H1 (cell line): ENCODE results near the gene PCGF6. TPM values are rescaled to one million over a fixed set of nuclear protein-coding genes. Genes with fewer than 3 reads are reported as not detected.

Experiments
- CTCF ChIA-PET: fragments of 300-600 bp; sonication (Branson Sonifier 250); formaldehyde crosslinking; loops from one replicate; lab custom pipeline; 2021; ENCODE audit not compliant: partially characterized antibody; lab: Charles Lee
- POLR2A ChIA-PET: fragments of 300-600 bp; sonication (Branson Sonifier 250); formaldehyde crosslinking; loops from one replicate; lab custom pipeline; 2021; ENCODE audit warnings: inconsistent platforms; ENCODE audit not compliant: partially characterized antibody; lab: Charles Lee
- DNase-seq, 2 experiments: peaks; one replicate each; pipeline versions ENCODE4 v3.0.0 to v3.0.0-alpha.2; 2010 to 2022; ENCODE audit warnings: low spot score in 2 of 2, low read depth in 1 of 2, mixed read lengths in 1 of 2
- FAIRE-seq: peaks from 2 replicates; lab custom pipeline; 2011; peaks lifted over from hg19 to GRCh38; lab: Jason Lieb, UNC
- H2AFZ ChIP-seq: 2 replicates; pipeline ENCODE4 v1.8.1; 2012; ENCODE audit warnings: low read length, inconsistent platforms
- H2AK5ac ChIP-seq: 2 replicates; pipeline ENCODE4 v1.6.1; 2013; ENCODE audit warnings: low read depth, low read length
- H2BK120ac ChIP-seq: replicated peaks from 2 replicates; pipeline ENCODE3; 2013; ENCODE audit warnings: low read depth, low read length, inconsistent platforms
- H2BK12ac ChIP-seq: 2 replicates; pipeline ENCODE4 v1.6.1; 2013; ENCODE audit warnings: low read depth, low read length
- H2BK15ac ChIP-seq: 2 replicates; pipeline ENCODE4 v1.6.1; 2013; ENCODE audit warnings: low read length
- H2BK20ac ChIP-seq: 2 replicates; pipeline ENCODE4 v1.6.1; 2013; ENCODE audit warnings: low read length
- H2BK5ac ChIP-seq: 2 replicates; pipeline ENCODE4 v1.6.1; 2013; ENCODE audit warnings: low read depth, low read length
- H3K14ac ChIP-seq: 2 replicates; pipeline ENCODE4 v1.6.1; 2013; ENCODE audit warnings: inconsistent platforms; ENCODE audit not compliant: insufficient read length
- H3K18ac ChIP-seq: 2 replicates; pipeline ENCODE4 v1.6.1; 2013; ENCODE audit warnings: low read length; ENCODE audit errors: extremely low read depth
- H3K23ac ChIP-seq: 2 replicates; pipeline ENCODE4 v1.6.1; 2013; ENCODE audit warnings: inconsistent platforms; ENCODE audit not compliant: insufficient read length
- H3K23me2 ChIP-seq: 2 replicates; pipeline ENCODE4 v1.6.1; 2013; ENCODE audit warnings: low read depth, low read length
- H3K27ac ChIP-seq: 2 replicates; pipeline ENCODE4 v1.6.1; 2011; ENCODE audit warnings: low read depth, low read length, inconsistent platforms
- H3K27me3 ChIP-seq, 4 experiments: replicated peaks in 1 of 4; 1 replicate in 1 of 4; 2 replicates in 3 of 4; pipeline versions ENCODE4 v1.6.1 to v1.8.1; 2011 to 2013; ENCODE audit warnings: low read length in 3 of 4, mild to moderate bottlenecking in 3 of 4, inconsistent platforms in 2 of 4, mixed read lengths in 2 of 4, moderate library complexity in 1 of 4; ENCODE audit not compliant: control insufficient read depth in 3 of 4, insufficient read depth in 3 of 4; ENCODE audit errors: extremely low read depth in 1 of 4
- H3K36me3 ChIP-seq, 4 experiments: 2 replicates each; pipeline versions ENCODE4 v1.6.1 to v1.8.1; 2011 to 2013; ENCODE audit warnings: mild to moderate bottlenecking in 4 of 4, low read length in 3 of 4, moderate library complexity in 2 of 4, control low read depth in 1 of 4, inconsistent platforms in 1 of 4; ENCODE audit not compliant: insufficient read depth in 4 of 4, control insufficient read depth in 2 of 4
- H3K4ac ChIP-seq: replicated peaks from 2 replicates; pipeline ENCODE3; 2013; ENCODE audit warnings: low read length, low read depth, mixed read lengths, inconsistent platforms; ENCODE audit not compliant: insufficient read length
- H3K4me1 ChIP-seq, 4 experiments: replicated peaks in 1 of 4; 1 replicate in 1 of 4; 2 replicates in 3 of 4; pipeline versions ENCODE4 v1.6.1 to v1.8.1; 2011 to 2013; ENCODE audit warnings: low read length in 3 of 4, inconsistent platforms in 2 of 4, mixed read lengths in 1 of 4; ENCODE audit not compliant: insufficient read depth in 4 of 4, control insufficient read depth in 3 of 4
- H3K4me2 ChIP-seq, 2 experiments: 2 replicates each; pipeline versions ENCODE4 v1.6.1 to v1.8.1; 2011 to 2013; ENCODE audit warnings: low read depth in 2 of 2, low read length in 2 of 2, control low read depth in 1 of 2, inconsistent platforms in 1 of 2, mild to moderate bottlenecking in 1 of 2; ENCODE audit not compliant: insufficient read depth in 1 of 2
- H3K4me3 ChIP-seq, 4 experiments: fragments of 200-600, 300-600 bp in 1 of 4; sonication (generic), shearing (Covaris generic), sonication (Bioruptor Twin) in 1 of 4; 2 replicates each; pipeline versions ENCODE4 v1.5.1 to v1.8.1; 2011 to 2016; ENCODE audit warnings: low read length in 4 of 4, low read depth in 3 of 4, control low read depth in 2 of 4, inconsistent platforms in 2 of 4, mild to moderate bottlenecking in 2 of 4, mixed read lengths in 1 of 4, moderate library complexity in 1 of 4; ENCODE audit not compliant: insufficient read depth in 2 of 4; ENCODE audit errors: extremely low read depth in 1 of 4
- H3K56ac ChIP-seq: replicated peaks from 2 replicates; pipeline ENCODE3; 2013; ENCODE audit warnings: low read depth, mild to moderate bottlenecking, mixed read lengths, low read length, inconsistent platforms; ENCODE audit not compliant: insufficient read length
- H3K79me1 ChIP-seq: 2 replicates; pipeline ENCODE4 v1.6.1; 2013; ENCODE audit warnings: low read depth, low read length, control low read depth
- H3K79me2 ChIP-seq, 2 experiments: 2 replicates each; pipeline versions ENCODE4 v1.6.1 to v1.8.1; 2012 to 2013; ENCODE audit warnings: low read length in 2 of 2, mild to moderate bottlenecking in 2 of 2, inconsistent platforms in 1 of 2; ENCODE audit not compliant: insufficient read depth in 2 of 2, control insufficient read depth in 1 of 2
- H3K9ac ChIP-seq, 4 experiments: replicated peaks in 1 of 4; 1 replicate in 1 of 4; 2 replicates in 3 of 4; pipeline versions ENCODE4 v1.6.1 to v1.8.1; 2011 to 2013; ENCODE audit warnings: low read depth in 3 of 4, low read length in 3 of 4, control low read depth in 2 of 4, mild to moderate bottlenecking in 2 of 4, moderate library complexity in 2 of 4, inconsistent platforms in 1 of 4; ENCODE audit errors: extremely low read depth in 1 of 4
- H3K9me3 ChIP-seq, 2 experiments: 2 replicates each; pipeline versions ENCODE4 v1.6.1 to v1.8.1; 2012 to 2013; ENCODE audit warnings: mild to moderate bottlenecking in 2 of 2, moderate library complexity in 2 of 2, control low read depth in 1 of 2, inconsistent platforms in 1 of 2, low read depth in 1 of 2, low read length in 1 of 2, mixed read lengths in 1 of 2; ENCODE audit not compliant: insufficient read depth in 2 of 2
- H4K20me1 ChIP-seq, 2 experiments: replicated peaks in 1 of 2; 2 replicates each; pipeline versions ENCODE3 to v1.8.1; 2011 to 2013; ENCODE audit warnings: inconsistent platforms in 2 of 2, low read length in 2 of 2, mild to moderate bottlenecking in 1 of 2; ENCODE audit not compliant: insufficient read depth in 2 of 2, control insufficient read depth in 1 of 2
- H4K5ac ChIP-seq: 2 replicates; pipeline ENCODE4 v1.6.1; 2013; ENCODE audit warnings: low read length, low read depth, mixed read lengths, inconsistent platforms; ENCODE audit not compliant: insufficient read length
- H4K8ac ChIP-seq: 2 replicates; pipeline ENCODE4 v1.8.0; 2013; ENCODE audit warnings: mild to moderate bottlenecking, moderate library complexity, low read length, inconsistent platforms; ENCODE audit not compliant: insufficient read depth; ENCODE audit errors: extremely low read depth
- H4K91ac ChIP-seq: replicated peaks from 2 replicates; pipeline ENCODE3; 2013; ENCODE audit warnings: low read length, mixed read lengths, inconsistent platforms; ENCODE audit not compliant: insufficient read length
- CEBPB ChIP-seq: IDR thresholded peaks from 2 replicates; pipeline ENCODE4 v1.6.1; 2012; ENCODE audit warnings: low read depth, low read length
- CTCF ChIP-seq, 3 experiments: IDR thresholded peaks; 1 replicate in 2 of 3; 2 replicates in 1 of 3; pipeline versions ENCODE4 v1.5.1 to v1.6.1; 2011; ENCODE audit warnings: low read length in 3 of 3, mild to moderate bottlenecking in 3 of 3, inconsistent platforms in 2 of 3, low read depth in 1 of 3, moderate library complexity in 1 of 3; ENCODE audit not compliant: insufficient read depth in 1 of 3; ENCODE audit errors: control extremely low read depth in 1 of 3
- WGBS, 2 experiments: shearing (Covaris generic) in 1 of 2; methylation state at CpG; one replicate each; pipeline versions ENCODE4 v1.1.6 to v1.1.7; 2013 to 2015; ENCODE audit warnings: low lambda C conversion rate in 2 of 2, mixed read lengths in 2 of 2, inconsistent platforms in 1 of 2, low coverage in 1 of 2, missing lambda C conversion rate in 1 of 2; ENCODE audit not compliant: insufficient replicate concordance in 2 of 2, insufficient coverage in 1 of 2, insufficient read length in 1 of 2; ENCODE audit errors: extremely low coverage in 1 of 2, missing lambda C conversion rate in 1 of 2; 5-methylcytosine and 5-hydroxymethylcytosine counted together
- polyA plus RNA-seq, 7 experiments: library from polyadenylated mRNA; depleted of rRNA in 3 of 7; stranded (reverse) in 5 of 7; unstranded in 2 of 7; fragments of >200 nt in 5 of 7; fragments of 200-250 nt in 2 of 7; gene quantifications; 1 replicate in 5 of 7; 2 replicates in 1 of 7; 4 replicates in 1 of 7; pipeline versions ENCODE4 v1.2.1 to v1.2.3, GENCODE V29; 2011 to 2013; ENCODE audit warnings: missing spikeins in 2 of 7, mixed read lengths in 2 of 7
- total RNA-seq: library from RNA; stranded (reverse); fragmentation: NEBNext Ultra II Directional; extraction: Animal tissue kit (Norgen Biotek cat#: 25700); gene quantifications from 2 replicates; pipeline ENCODE4 v1.2.1, GENCODE V29; 2021

PCGF6 gene
- total and polyA plus RNA-seq, 2 of the 8 experiments (the other 6 are each of a cell fraction or from before 2014, with no cell fraction given): 6.9 to 18.6 TPM

- WGBS, 2 experiments: 96% methylated on average over 2 of the region's 2 CpGs; no CpG with 5 or more reads in 1 of the 2 experiments
These were observed 16.9 kb downstream of the PCGF6 start for GRCh38 chr10:103333934-103334520.

More at GRCh38 chr10:103333934-103334520, 16.9 kb downstream of the PCGF6 start:
- Histone ChIP-seq H3K4ac (no peak overlapping the region), H2AK5ac (no peak overlapping the region), H3K23ac (no peak overlapping the region), H4K91ac (no peak overlapping the region), H3K9me3 (no peaks in the 10 kb centered on the region), H3K9ac (no peak overlapping the region), H2BK12ac (no peak overlapping the region), H3K18ac (no peak overlapping the region), H3K79me2 (no peaks in the 10 kb centered on the region), H3K27me3 (no peaks in the 10 kb centered on the region), H4K20me1 (peaks cover 0 to 2% of the 10 kb centered on the region in 2 experiments), H4K8ac (no peak overlapping the region), H3K4me1 (no peaks in the 10 kb centered on the region), H2BK5ac (no peak overlapping the region), H2BK15ac (no peak overlapping the region), H3K27ac (no peak overlapping the region), H3K14ac (no peak overlapping the region), H4K5ac (no peak overlapping the region), H2BK20ac (no peak overlapping the region), H3K79me1 (no peaks in the 10 kb centered on the region), H3K4me3 (no peak overlapping the region), H2AFZ (no peak overlapping the region), H3K36me3 (peaks cover 4 to 27% (median 15%) of the 10 kb centered on the region in 4 experiments), H3K56ac (no peak overlapping the region), H3K4me2 (no peak overlapping the region), H3K23me2 (no peaks in the 10 kb centered on the region), H2BK120ac (no peak overlapping the region)
- ChIA-PET POLR2A (interaction anchor here (1.5 kb wide), 1 partner anchor 37 kb away, joined by 3 read pairs; no protein-coding TSS in a partner anchor), CTCF (interaction anchor here (0.6 to 3.5 kb wide), 28 partner anchors 7 to 433 kb away, joined by 3 to 16 read pairs (median 4); no protein-coding TSS in a partner anchor)
- FAIRE-seq (no peak), DNase-seq (no peak)
- TF ChIP-seq CEBPB (no peak), CTCF (IDR thresholded peaks at IDR 0.05; ENCODE audit: control extremely low read depth in 1 of 3, insufficient read depth in 1 of 3, low read depth in 1 of 3, low read length in 3 of 3) (peak in 1 of 3 experiments; percentile 26; a peak in 2 of 4 replicates)
